Hippocampal formation (tissue), 2 donors: ENCODE data around the gene CLCN2.

ENCODE experiments used
- DNase-seq, 2 donors: peaks; one replicate each; lab custom pipeline; 2025; lab: John Stamatoyannopoulos, UW

The CLCN2 gene

GRCh38 chr3:184325715-184326369 lies 35.6 kb downstream of the CLCN2 start:
- no peak for DNase-seq

- DNase-seq, result no peak
Measured at GRCh38 chr3:184325269-184325668, 36.1 kb downstream of the CLCN2 start.

GRCh38 chr3:184323696-184324095 lies 37.7 kb downstream of the CLCN2 start:
- DNase-seq, result no peak

DNA sequence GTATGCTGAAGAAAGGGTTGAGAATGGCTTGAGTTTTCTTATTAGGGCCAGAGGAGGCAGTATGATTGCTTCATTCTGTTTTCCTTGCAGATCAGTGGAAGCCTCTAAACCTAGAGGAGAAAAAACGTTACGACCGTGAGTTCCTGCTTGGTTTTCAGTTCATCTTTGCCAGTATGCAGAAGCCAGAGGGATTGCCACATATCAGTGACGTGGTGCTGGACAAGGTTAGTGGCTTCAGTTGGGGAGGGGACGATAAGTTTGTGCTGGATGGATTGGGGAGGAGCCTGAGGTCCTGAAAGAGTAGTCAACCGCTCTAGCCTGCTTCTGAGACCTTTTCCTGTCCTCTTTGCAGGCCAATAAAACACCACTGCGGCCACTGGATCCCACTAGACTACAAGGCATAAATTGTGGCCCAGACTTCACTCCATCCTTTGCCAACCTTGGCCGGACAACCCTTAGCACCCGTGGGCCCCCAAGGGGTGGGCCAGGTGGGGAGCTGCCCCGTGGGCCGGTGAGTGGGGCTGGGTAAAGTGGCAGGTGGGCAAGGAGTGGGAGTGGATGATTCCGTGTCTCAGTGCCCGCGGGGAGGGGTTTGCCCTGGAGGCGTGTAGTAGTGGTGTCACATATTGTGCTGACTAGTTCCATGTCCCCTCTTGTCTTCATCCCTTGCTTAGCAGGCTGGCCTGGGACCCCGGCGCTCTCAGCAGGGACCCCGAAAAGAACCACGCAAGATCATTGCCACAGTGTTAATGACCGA lies 38.5 kb downstream of the CLCN2 start:
- DNase-seq, result no peak

DNA sequence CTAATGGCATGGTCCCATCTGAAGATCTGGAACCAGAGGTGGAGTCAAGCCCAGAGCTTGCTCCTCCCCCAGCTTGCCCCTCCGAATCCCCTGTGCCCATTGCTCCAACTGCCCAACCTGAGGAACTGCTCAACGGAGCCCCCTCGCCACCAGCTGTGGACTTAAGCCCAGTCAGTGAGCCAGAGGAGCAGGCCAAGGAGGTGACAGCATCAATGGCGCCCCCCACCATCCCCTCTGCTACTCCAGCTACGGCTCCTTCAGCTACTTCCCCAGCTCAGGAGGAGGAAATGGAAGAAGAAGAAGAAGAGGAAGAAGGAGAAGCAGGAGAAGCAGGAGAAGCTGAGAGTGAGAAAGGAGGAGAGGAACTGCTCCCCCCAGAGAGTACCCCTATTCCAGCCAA lies 39.7 kb downstream of the CLCN2 start:
- no peak for DNase-seq

DNA sequence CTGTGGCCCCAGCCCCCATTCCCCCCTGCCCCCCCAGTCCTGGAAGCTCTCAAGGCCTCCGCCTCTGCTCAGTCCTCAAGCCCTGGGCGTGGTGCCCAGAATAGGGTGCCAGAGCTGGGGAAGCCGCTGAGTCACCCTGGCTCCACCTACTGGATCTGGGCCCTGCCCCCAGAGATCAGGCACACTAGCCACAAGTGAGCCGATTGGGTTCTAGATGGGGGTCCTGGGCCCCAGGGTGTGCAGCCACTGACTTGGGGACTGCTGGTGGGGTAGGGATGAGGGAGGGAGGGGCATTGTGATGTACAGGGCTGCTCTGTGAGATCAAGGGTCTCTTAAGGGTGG lies 41.3 kb downstream of the CLCN2 start:
- peak; percentile 90 to 93 for DNase-seq

DNA sequence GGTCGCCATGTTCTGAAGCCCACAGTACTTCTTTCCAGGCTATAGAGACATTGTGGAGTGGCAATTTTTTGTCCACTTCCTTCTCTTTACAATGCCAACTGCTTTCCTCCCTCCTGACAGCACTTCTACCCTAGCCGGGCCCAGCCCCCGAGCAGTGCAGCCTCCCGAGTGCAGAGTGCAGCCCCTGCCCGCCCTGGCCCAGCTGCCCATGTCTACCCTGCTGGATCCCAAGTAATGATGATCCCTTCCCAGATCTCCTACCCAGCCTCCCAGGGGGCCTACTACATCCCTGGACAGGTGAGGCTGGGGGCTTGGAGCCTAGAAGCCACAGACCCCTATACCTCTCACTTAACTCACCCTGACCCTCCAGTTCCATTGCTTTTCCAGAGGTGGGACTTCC lies 44.2 kb downstream of the CLCN2 start:
- DNase-seq, result no peak

- DNase-seq, result no peak
Measured at GRCh38 chr3:184316792-184317191, 44.6 kb downstream of the CLCN2 start.

DNA sequence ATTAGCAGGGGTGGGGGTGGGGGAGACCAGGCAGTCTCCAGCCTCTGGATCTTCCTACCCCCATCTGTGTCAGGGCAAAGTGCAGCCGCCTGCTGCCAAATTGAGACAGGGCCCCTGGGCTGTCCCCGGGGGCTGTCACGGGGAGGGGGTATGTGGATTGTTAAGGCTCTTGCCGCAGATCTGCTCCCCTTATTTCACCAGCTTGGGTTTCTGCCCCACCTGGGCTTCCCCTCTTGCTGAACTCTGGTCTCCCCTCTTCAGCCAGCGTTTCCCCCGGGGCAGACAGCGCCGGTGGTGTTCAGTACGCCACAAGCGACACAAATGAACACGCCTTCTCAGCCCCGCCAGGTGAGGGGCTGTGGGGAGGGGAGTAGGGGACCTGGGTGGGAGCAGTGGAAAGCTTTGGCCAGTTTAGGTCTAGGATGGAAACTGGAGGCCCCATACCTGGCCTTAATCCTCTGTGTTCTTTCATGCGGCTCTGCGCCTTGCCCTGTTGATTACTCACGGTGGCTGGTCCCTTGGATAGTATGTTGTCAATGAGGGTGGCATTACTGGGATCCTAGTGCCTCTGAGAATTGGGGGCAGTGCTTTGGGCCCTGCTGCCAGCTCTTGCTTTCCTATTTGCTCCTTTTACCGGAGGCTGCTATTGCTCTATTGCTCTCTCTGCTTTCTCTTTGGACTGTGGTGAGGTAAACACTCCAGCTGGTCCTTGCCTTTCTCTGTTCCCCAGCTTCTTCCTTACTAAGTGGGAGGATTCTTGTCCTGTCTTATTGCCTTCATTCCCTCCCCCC lies 45.3 kb downstream of the CLCN2 start:
- no peak for DNase-seq

- DNase-seq, result no peak
Measured at GRCh38 chr3:184315543-184315867, 45.9 kb downstream of the CLCN2 start.

DNA sequence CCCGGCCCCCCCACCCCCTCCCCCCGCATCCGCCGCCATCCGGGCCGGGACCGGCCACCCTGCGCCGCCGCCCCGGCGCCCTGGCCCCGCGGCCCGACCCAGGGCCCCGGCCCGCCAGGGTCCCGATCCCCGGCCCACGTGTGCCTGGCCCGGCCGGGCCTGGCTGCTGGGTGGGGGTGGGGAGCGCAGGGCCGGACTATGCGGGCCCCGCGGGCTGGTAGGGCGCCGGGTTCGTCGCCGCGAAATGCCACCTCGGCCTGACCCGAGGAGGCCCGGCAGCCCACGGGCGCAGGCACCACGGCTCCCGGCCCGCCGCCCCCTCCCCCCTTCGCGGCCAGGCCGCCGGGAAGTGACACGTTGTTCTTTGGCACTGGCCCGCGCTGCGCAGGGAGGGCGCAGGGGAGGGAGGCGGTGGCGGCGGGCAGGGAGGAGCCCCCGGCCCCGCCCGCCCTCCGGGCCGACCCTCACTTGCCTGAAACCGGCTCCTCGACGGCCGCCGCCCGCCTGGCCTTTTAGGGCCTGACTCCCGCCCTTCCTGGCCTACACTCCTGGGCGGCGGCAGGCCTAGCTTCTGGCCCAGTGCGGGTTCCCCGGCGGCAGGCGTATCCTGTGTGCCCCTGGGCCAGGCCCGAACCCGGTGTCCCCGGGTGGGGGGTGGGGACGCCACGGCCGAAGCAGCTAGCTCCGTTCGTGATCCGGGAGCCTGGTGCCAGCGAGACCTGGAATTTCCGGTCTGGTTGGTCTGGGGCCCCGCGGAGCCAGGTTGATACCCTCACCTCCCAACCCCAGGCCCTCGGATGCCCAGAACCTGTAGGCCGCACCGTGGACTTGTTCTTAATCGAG lies 46.5 kb downstream of the CLCN2 start:
- DNase-seq, result peak in 1 of 2 donors; percentile 51

DNA sequence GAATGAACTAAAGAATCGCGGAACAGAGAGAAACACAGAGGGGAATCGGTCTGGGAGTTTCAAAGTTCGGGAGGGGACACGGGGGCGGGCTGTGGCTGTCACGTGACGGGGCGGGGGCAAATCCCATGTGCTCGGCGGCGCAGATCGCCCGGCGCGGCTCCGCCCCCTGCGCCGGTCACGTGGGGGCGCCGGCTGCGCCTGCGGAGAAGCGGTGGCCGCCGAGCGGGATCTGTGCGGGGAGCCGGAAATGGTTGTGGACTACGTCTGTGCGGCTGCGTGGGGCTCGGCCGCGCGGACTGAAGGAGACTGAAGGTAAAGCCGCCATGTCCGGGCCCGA lies 47.1 kb downstream of the CLCN2 start, which contains the start of gene EIF4G1:
EIF4G1 (plus strand) TSS at position 244 of the 337 bp plus-strand sequence. CDS start 1,191 bp downstream, outside the sequence.
- DNase-seq, result peak; percentile 90 to 91

- no peak for DNase-seq
Measured at GRCh38 chr3:184311633-184312032, 49.8 kb downstream of the CLCN2 start.

- no peak for DNase-seq
Measured at GRCh38 chr3:184308744-184309143, 52.7 kb downstream of the CLCN2 start.

DNA sequence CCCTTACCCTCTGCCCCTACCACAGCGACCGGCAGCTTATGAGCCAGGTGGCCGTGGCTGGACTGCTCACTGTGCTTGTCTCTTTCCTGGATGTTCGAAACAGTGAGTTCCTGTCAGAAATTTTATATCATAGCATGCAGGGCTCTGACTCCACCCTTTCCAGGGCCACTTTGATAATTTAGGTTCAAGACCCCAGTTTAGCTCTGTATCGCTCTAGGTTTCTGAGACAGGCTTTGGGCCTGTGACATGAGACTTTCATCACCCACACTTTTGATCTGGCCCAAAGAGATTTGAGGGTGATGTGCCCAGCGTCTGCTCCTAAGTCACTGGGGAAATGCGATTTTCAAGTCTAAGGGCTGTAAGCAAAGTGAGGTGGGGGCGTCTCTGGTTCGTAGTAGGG lies 53.5 kb downstream of the CLCN2 start:
- DNase-seq, result no peak

- DNase-seq, result no peak
Measured at GRCh38 chr3:184306341-184306972, 54.9 kb downstream of the CLCN2 start.

- DNase-seq, result no peak
Measured at GRCh38 chr3:184305577-184305976, 55.8 kb downstream of the CLCN2 start.

DNA sequence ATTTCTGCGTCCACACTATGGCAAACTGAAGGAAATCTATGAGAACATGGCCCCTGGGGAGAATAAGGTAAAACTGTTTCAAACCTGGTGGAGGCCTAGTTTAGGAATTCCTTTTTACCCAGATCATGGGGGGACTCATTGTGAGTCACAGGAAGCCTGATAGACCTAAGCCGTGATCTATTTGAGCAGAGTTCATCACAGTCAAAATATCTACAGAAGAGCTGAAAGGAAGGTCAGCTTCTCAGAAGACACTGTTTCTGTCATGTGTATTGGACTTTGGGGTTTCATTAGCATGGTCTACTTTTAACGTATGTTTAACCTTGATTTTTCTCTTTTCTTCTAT lies 61.1 kb downstream of the CLCN2 start:
- DNase-seq, result no peak

DNA sequence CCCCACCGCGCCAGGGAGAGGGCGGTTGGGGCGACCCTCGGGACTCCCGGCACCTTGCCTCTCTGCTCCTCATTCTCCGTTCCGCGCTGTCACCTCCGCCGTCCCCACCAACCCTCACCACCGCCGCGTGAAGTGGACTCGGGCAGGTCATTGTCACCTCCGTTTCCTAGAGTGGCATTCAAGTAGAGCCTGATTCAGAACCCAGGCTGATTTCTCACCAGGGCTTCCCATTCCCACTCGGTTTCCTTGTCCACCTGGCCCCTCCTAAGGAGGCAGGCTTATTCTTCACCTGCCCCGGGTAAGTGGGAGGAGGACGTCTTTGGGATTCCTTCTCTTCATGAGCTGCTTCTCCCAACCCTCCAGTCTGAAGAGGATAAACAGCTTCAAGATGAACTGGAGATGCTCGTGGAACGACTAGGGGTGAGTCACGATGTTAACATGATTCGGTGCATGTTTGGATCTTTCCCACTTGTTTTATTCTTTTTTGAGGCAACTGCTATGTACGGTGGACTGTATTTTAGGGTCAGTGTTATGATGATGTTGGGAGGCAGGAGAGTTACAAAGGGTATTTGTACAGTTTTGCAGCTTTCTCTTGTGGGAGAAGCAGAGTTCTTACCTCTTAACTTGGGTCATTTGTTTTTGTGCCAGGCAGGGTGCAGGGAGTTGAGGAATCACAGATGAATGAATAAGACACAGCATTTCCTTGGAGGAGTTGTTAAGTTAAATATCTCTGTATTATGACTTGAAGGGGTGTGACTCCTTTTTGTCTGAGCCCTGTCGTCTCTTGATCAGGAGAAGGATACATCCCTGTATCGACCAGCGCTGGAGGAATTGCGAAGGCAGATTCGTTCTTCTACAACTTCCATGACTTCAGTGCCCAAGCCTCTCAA lies 61.7 kb downstream of the CLCN2 start:
- DNase-seq, result no peak

- DNase-seq, result peak; percentile 94 to 97
Measured at GRCh38 chr3:184298759-184299487, 62.5 kb downstream of the CLCN2 start, which contains the start of gene PSMD2. Gene PSMD2 (plus strand): TSS chr3:184299241. CDS start chr3:184299267, 26 bp downstream.
